Tibial artery (tissue), 4 donors: ENCODE measurements around the gene IL15.

Source experiments
- DNase-seq, 2 donors: peaks; one replicate each; pipeline ENCODE4 v3.0.0-alpha.2; 2019
- H3K27ac ChIP-seq, 2 donors: fragments of 200-600 bp; sonication (generic) in 1 of 2; 1 replicate in 1 of 2; 2 replicates in 1 of 2; pipeline ENCODE4 v1.5.1; 2018 to 2019; ENCODE audit warnings: mild to moderate bottlenecking in 1 of 2
- H3K27me3 ChIP-seq, 2 donors: fragments of 200-600 bp; sonication (generic) in 1 of 2; one replicate each; pipeline versions ENCODE4 v1.5.1 to v1.6.0; 2016 to 2019
- H3K36me3 ChIP-seq, 3 donors: fragments of 200-600 bp; sonication (generic) in 2 of 3; one replicate each; pipeline ENCODE4 v1.5.1; 2016 to 2019; ENCODE audit warnings: mild to moderate bottlenecking in 2 of 3
- H3K4me1 ChIP-seq, 4 donors: fragments of 200-600 bp; sonication (generic) in 2 of 4; 1 replicate in 3 of 4; 2 replicates in 1 of 4; pipeline ENCODE4 v1.5.1; 2016 to 2019
- H3K4me3 ChIP-seq, 2 donors: fragments of 200-600 bp; sonication (generic) in 1 of 2; 1 replicate in 1 of 2; 2 replicates in 1 of 2; pipeline ENCODE4 v1.5.1; 2018 to 2019; ENCODE audit warnings: mild to moderate bottlenecking in 2 of 2
- H3K9me3 ChIP-seq, 3 donors: fragments of 200-600 bp; sonication (generic) in 1 of 3; one replicate each; pipeline ENCODE4 v1.5.1; 2016 to 2019
- CTCF ChIP-seq, 2 experiments: fragments of 200-600 bp in 1 of 2; fragments of 450-650 bp in 1 of 2; IDR thresholded peaks; one replicate each; pipeline ENCODE4 v1.5.1; 2017 to 2019; ENCODE audit warnings: antibody characterized with exemption in 2 of 2, mild to moderate bottlenecking in 1 of 2, moderate library complexity in 1 of 2
- intact Hi-C: fragments of 100-400 bp; cut with DNase I; formaldehyde crosslinking; loops from one replicate; pipeline ENCODE4 v1.15.0; 2023; ENCODE audit warnings: low total_unique reads

IL15 gene

GRCh38 chr4:141771889-141772830 lies 135.8 kb downstream of the IL15 start:
- no peak for DNase-seq
- no peak overlapping the region for H3K27ac ChIP-seq
- H3K36me3 ChIP-seq, result no peaks in the 10 kb centered on the region
- H3K4me3 ChIP-seq, result no peak overlapping the region
- H3K9me3 ChIP-seq, result no peaks in the 10 kb centered on the region
- intact Hi-C loops, result no loop called here
- H3K27me3 ChIP-seq, result no peaks in the 10 kb centered on the region
- H3K4me1 ChIP-seq, result no peaks in the 10 kb centered on the region
- TF ChIP-seq CTCF (IDR thresholded peaks at IDR 0.05), result no peak

- no peak overlapping the region for H3K27ac ChIP-seq
- H3K9me3 ChIP-seq, result no peaks in the 10 kb centered on the region
- intact Hi-C loops, result no loop called here
- no peaks in the 10 kb centered on the region for H3K36me3 ChIP-seq
- no peak for TF ChIP-seq CTCF (IDR thresholded peaks at IDR 0.05)
- no peaks in the 10 kb centered on the region for H3K4me1 ChIP-seq
- H3K27me3 ChIP-seq, result no peaks in the 10 kb centered on the region
- DNase-seq, result no peak
- no peak overlapping the region for H3K4me3 ChIP-seq
Observed at GRCh38 chr4:141772838-141773237, 136.5 kb downstream of the IL15 start.

- DNase-seq, result no peak
- no peaks in the 10 kb centered on the region for H3K27me3 ChIP-seq
- H3K27ac ChIP-seq, result no peak overlapping the region
- no peak for TF ChIP-seq CTCF (IDR thresholded peaks at IDR 0.05)
- H3K4me1 ChIP-seq, result no peaks in the 10 kb centered on the region
- no peaks in the 10 kb centered on the region for H3K9me3 ChIP-seq
- no peak overlapping the region for H3K4me3 ChIP-seq
- intact Hi-C loops, result no loop called here
- H3K36me3 ChIP-seq, result no peaks in the 10 kb centered on the region
Observed at GRCh38 chr4:141782205-141782604, 145.8 kb downstream of the IL15 start.
